Stimulated activated CD8-positive, alpha-beta memory T cell treated with anti-CD3 and anti-CD28 coated beads, Interleukin-4, amount 100 ng/mL, for 1 hour (primary cell): ENCODE measurements around the gene ATP2B3.
"Not testable (repeated sequence)": the region's sequence is repeated elsewhere in the genome, so short reads cannot be mapped to it uniquely, and the experiment has no call there.

Source experiments
- DNase-seq, 2 donors: peaks; one replicate each; pipeline ENCODE4 v3.0.0-alpha.2; 2020; ENCODE audit warnings: low read depth in 2 of 2, low spot score in 1 of 2

ATP2B3 gene

DNA sequence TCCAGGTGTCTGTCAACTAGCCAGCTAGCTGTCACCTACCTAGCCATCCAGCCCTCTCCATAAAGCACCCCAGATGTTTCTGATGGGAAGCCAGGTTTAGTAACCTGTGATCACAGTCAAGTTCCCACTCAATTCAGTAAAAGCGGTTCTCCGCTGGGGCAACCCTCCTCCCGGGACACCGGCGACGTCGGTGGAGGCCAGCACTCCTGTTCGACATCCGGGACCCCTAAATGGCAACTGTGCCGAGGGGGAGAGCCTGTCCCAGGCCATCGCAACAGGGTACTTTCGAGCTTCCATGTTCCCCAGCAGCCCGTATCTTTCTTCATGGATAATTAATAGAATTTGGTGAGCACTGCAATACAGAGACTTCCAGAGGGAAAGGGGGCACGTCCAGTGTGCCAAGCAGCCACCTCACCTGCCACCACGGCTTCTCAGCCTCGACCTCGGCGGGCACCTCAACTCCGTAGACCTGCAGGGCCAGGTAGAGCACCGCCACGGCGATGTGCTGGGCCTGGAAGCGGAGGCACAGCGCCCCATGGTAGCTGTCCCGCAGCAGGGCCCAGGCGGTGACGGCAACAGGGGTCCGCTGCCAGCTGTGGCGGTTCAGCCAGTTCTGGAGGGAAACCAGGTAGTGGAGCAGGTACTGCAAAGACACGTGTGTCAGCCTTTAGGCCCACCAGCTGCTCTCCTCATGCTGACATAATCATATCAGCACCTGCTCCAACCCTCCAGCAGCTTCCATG, 74.8 kb downstream of the ATP2B3 start:
- no peak for DNase-seq

DNA sequence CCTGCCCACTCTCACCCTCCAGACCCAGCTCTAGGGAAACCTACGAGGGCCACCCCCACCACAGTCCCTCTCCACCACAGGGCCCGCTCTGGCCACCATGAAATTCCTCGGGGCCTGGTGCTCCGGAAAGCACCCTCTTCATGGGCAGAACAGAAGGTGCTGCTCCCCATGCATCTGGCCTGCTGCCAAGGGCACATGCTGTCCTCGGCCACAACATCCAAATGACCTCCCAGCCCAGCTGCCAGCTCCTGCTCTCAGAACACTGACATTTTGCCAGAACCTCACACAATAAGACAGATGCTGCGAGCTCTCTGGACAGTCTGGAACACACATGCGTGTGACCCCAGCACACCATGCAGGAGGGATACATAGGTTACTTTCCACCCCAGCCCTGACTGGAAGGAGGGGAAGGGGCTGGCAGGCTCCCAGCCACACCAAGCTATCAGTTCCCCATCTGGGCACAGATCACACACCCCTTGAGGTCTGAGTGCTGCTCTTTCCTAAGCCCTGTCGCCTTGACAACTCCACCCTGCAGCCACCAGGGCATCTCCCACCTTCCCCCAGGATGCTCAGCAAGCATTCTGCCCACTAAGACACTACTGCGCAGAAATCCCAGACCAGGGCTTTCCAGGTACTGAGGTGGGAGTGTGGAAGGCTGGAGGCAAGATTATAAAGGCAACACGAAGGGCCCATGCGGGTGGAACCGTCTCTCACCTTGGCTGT, 75.7 kb downstream of the ATP2B3 start:
- no peak for DNase-seq

DNA sequence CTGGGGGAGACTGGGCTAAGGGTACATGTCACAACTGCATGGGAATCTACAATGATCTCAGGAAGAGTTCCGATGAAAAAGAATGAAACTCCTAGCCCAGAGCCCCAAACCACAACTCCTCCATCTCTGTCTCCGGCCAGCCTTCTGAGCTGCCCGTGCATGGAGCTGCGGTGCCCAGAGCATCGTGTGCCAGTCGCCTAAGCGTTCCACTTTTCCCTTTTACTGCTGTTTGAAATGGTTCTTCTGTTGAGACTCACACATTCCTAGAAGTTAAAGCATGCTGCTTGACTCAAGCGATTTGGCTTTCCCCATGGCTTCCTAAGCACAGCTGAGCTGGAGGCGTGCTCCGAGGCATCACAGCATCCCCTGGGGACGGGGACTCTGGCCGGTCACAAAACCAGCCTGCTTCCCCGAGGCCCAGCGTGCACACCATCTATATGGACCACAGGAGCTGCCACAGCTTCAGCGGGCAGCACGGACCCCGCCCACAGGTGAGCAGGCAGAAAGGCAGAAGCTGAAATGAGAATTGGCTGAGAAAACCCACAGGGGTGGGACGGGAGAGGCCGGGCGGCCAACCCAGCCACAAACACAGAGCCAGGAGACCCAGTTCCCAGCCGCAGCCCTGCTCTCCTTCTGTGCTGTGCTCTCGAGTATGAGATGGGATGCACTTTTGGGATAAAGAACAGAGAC, 76.5 kb downstream of the ATP2B3 start:
- DNase-seq = no peak

DNA sequence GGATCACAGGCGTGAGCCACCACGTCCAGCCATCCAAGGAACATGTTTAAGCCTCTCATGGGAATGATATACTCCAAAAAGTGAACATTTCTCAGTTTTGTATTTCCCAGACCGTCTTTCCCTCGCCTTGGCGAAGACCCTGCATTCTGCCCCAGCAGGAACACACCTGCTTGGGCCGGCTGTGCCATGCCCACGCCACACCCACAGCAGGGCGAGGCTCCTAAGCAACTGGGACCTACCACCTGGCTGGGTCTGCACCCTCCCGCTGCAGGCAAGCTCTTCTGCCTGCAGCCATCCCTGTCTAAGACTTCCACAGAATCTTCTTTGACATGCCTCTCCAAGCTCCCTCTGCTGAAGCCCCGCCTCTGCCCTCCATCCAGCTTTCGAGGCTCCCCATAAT, 77.9 kb downstream of the ATP2B3 start:
- DNase-seq = no peak

DNA sequence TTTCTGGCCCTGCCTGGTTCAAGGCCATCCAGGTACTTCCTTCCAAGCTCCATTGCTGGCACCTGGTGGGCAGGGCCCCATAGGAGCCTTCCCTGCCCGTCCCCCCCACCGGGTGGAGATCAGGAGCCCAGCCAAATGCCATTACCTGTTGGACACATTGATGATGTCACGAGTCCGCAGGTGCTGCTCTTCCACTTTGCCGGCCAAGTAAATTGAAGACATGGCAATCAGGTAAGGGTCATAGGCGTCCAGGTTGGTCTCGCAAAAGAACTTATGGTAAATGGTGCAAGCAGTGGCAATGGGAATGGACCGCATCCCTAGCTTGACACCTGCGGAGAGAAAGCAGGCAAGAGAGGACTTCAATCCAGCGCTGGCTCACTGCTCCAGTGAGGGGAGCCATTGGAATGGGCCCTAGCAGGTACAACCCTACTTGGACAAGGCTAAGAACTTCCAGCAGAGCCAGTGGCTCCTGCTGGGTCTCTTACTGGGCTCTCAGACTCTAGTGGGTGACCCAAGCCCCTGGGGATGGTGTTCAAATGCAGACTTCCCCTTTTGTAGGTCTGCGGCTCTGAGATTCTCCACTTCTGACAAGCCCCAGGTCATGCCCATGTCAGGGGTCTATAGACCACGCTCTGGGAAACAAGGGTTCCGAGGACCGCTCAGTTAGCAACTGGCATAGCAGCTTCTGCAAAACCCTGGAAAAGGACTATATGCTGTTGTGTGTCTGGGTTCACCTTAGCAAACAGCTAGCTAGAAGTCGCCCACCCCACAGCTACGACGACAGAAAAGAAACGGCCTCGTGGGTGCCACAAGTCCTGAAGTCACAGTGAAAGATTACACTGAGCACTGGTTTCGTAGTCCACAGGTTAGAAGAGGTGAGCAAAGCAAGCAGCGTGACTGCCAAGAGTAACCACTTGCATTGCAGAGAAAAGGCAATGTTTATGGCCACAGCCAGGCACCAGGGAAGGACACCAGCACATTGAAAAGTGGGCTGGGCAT, 78.7 kb downstream of the ATP2B3 start:
- DNase-seq = no peak

DNA sequence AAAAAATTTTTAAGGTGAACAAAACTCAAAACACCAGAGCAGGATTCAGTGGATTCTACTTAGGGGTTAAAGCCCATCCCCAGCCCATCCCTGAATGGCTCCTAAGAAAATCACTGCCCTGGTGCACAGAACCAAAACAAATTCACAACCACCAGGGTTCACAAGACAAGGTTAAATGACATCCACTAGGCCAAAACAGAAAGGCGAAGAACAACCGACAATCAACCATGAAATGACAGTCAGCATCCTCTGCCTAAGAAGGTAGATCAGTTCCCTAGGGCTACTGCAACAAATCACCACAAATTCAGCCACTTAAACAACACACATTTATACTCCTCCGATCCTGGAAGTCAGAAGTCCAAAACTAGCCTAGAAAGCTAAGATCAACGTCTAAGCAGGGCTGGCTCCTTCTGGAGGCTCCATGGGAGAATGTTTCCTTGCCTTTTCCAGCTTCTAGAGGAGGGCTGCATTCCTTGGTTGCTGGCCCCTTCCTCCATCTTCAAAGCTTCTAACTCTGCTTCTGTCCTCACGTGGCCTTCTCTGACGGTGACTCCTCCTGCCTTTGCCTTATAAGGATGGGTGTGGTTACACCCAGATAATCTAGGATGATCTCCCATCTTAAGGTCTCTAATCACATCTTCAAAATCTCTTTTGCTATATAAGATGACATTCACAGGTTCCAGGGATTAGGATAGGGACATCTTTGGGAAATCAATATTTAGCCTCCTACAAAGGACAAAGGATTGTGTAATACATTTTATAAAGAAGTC, 79.7 kb downstream of the ATP2B3 start:
- DNase-seq = no peak

DNA sequence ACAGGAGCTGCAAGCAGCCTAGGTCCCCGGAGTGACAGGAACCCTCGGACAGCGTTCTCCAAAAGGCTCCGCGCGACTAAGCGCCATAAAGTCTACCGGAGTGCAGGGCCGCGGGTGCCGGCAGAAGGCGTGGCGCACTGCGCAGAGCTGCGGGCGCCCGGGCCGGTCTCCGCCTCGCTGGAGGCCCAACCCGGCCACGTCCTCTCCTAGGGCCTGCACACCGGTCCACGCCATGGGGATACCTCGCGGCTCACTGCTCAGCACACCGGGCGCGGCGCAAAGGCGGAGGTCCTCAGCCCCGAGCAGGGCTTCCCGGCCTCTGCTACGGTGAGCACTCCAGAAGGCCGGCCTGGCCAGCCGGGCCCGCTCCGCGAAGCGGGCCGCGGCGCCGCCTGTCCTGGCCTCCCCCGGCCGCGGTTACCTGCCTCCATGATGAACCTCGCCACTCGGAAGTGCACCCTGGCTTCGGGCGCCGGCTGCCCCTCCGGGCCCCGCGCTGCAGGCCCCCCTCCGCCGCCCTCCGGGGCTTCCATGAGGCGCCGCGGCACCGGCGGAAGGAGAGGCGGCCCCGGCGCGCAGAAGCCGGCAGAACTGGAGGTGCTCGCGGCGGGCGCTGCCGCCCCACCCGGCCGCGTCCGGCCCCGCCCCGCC, 81.2 kb downstream of the ATP2B3 start, which contains the start of gene CCNQ:
Gene CCNQ, minus strand, starts transcription at position 599 of the 651 bp plus-strand sequence. Its CDS starts 66 bp downstream, at position 533.
- DNase-seq = peak in 1 of 2 donors; percentile 1

DNA sequence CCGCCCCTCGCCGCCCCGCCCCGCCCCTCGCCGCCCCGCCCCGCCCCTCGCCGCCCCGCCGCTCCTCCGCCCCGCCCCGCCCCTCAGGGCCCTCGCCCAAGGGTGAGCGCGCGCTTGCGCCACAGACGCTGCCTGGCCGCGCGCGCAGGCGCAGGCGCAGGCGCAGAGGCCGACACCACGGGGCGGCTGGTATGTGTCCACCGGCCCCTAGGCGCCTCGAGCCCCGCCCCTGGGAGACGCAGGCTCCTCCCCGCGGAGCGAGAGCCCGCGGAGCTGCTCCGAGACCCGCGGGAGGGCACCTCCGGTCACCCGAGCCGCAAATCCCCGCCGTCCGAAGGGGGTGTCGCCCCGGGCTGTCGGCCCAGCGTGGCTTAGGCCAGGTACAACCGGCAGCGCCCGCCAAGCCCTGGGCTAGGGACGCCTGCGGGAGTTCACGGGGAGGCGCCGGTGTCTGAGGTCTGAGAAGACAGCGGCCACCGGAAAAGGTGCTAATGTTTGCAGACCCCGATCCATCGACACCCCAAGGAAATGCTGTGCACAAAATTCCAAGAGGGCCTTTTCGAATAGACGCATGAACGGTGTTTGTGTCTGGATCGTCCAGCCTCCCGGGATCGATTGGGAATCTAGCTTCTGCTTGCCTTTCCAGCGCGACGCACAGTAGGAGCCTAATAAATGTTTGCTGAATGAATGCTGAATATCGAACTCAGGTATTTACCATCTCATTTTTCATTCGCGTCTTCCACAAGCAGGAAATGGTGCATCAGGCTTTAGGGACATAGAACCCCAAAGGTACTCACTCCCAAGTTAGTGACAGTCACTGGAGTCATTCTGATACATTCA, 82.0 kb downstream of the ATP2B3 start:
- peak; percentile 36 to 71 for DNase-seq

DNA sequence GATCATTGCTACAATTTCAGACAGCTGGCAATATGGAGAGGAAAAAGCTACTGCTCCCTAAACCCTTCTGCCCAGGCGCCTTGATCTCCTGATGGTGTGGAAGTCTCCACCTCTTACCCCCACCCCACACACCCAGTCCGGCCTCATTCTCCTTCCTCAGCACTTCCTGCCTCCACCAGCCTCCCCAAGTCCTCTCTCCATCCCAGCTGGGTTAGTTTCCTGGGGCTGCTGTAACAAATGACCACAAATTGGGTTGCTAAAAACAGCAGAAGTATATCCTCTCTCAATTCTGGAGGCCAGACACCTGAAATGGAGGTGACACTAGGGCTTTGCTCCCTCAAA, 82.6 kb downstream of the ATP2B3 start:
- no peak for DNase-seq

DNA sequence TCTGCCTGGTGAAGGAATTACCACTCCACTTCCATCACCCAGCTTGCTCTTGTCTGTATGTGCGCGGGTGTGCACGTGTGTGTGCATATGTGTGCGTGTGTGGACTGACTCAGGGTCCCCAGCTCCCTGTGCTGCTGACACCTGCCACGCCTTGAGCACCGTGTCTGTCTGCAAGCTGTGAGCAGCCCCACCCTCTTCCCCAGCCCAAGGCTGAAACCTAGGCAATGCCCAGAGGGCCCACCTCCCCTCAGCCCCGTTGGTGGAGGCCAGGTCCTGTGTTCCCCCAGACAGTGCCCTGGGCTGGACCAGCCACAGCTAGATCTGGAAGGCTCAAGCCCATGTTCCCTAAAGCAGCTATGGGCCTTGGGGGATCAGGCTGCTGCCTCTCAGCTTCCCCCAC, 83.5 kb downstream of the ATP2B3 start:
- DNase-seq = no peak

DNA sequence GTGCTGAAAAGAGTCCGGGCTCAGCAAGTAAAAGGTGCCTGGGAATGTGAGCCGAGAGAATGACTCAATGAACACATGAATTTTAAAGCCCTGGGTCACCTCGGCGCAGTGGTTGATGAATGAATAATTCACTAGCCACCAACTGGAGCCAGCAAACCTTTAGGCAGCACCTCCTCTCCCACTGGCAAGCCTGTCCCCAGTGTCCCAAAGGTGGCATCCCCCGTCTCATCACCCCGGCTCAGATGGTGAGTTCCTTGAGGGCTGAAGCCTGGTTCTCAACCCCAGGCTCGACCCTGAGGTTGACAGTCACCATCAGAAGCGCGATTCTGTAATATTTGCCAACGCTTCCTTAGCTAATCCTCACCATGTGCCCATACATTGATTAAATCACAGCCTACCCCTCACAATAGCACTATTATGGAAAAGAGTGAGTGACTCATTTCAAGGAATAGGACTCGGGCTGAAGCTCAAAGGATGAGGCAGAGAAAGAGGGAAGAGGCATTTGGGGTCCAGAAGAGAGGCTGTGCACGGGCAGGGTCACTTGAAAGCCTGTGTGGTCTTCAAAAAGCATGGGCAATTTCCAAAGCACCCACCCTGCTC, 84.2 kb downstream of the ATP2B3 start:
- DNase-seq = no peak

DNA sequence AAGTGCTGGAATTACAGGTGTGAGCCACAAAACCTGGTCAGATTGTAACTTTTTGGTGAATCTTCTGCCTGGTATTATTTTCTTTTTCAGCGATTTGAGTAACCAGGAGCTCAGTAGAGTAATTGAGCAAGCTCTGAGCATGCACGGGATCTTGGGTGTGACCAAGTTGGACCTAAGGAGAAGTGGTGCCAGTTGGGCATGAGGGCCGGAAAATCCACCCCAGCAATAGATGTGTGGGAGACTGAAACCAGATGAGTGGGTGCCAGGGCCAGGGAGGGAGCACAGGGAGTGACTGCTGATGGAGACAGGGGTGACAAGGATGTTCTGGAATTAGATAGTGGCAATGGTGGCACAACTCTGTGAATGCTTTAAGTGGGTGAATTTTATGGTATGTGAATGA, 85.2 kb downstream of the ATP2B3 start:
- DNase-seq = no peak

DNA sequence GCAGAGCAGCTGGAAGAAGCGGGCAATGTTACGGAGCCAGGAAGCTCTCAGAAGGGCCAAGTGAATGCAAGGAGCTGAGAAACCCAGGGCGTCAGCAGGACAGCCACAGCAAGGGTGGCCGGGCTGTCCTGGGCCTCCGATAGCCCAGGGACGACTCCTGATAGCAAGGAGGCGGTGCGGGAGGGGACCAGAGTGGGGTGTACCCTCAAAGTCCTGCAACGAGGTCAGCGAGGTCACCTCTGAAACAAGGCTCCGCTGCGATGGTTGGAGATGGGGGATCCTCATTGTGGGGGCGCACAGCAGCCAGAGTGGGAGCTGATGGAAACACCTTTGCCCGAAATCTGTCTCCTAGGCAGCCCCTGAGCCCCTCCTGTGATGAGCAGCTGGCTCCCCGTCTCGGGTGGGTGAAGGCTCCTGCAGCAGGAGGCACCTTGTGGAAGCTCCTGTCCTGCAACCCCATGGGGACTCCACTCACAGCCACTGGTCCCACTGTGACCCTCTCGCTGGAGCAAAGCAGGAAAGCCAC, 85.8 kb downstream of the ATP2B3 start:
- DNase-seq = no peak

DNA sequence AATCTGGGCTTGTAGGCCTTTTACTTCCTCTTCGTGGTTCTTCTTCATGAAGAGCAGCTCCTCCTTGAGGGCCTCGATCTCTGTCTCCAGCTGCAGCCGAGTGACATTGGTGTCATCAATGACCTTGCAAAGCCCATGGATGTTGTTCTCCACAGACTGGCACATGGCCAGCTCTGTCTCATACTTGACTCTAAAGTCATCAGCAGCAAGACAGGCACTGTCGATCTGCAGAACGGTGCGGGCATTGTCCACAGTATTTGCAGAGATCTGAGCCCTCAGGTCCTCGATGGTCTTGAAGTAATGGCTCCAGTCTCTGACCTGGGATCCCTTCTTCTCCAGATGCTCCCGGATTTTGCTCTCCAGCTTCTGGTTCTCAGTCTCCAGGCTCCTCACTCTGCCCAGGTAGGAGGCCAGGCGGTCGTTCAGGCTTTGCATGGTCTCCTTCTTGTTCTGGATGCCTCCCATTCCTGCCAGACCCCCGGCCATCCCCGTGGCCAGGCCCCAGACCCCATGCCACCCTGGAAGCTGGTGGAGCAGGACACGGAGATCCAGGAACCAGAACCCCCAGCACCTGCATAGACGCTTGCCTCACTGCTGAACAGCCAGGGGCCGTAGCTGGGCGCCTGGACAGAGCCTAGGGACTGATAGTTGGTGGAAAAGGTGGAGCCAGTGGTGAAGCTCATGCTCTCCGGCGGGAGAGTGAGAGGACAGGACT, 87.4 kb downstream of the ATP2B3 start:
- DNase-seq = not testable (repeated sequence)

DNA sequence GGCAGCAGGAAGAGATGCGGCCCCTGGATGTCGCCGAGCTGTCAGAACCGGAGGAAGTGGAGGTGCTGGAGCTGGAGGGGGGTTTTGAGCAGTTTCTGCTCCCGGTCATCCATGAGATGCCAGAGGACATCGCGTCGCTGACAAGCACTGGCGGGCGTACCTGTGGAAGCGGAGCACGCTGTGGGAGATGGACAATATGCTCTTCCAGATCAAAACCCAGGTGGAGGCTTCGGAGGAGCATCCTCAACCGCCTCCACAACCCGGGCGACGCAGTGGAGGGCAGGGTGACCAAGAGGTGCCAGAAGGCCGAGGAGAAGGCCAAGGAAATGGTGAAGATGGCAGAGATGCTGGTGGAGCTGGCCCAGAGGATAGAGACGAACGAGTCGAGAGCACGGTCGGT, 89.1 kb downstream of the ATP2B3 start:
- no peak for DNase-seq

DNA sequence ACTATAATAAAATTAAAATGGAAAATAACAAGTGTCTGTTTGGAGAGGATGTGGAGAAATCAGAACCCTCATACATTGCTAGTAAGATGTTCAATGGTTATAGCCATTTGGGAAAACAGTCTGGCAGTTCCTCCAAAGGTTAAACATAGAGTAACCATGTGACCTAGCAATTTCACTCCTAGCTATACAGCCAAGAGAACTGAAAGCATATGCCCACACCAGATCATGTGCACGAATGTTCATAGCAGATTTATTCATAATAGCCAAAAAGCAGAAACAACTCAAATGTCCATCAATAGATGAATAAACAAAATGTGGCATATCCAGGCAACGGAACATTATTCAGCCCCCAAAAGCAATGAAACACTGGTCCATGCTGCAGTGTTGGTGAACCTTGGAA, 90.9 kb downstream of the ATP2B3 start:
- DNase-seq = no peak

DNA sequence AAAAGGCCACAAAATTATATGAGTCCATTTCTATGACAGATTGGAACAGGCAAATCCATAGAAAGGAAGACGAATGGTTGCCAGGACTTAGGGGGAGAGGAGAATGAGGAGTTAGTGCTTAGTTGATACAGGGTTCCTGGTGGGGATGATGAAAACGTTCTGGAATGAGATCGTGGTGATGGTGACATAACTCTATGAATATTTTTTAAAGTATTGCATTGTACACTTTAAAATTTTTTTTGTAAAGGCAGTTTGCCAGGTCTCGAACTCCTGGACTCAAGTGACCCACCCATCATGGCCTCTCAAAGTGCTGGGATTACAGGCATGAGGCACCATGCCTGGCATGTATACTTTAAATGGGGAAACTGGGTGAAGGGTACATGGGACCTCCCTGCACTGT, 91.4 kb downstream of the ATP2B3 start:
- DNase-seq = no peak
